Keratinocyte (primary cell): Measurements from ENCODE around the gene FBXO44. TPM values are rescaled to one million over a fixed set of nuclear protein-coding genes. Genes with fewer than 3 reads are reported as not detected.

ENCODE experiments used
- DNase-seq: peaks from one replicate; pipeline ENCODE4 v3.0.0-alpha.2; 2011; ENCODE audit warnings: low read depth, missing footprints, low spot score
- FAIRE-seq: peaks from 2 replicates; lab custom pipeline; 2011; peaks lifted over from hg19 to GRCh38; lab: Jason Lieb, UNC
- H2AFZ ChIP-seq: 2 replicates; pipeline ENCODE4 v1.6.0; 2012; ENCODE audit warnings: low read length, control low read depth, inconsistent platforms; ENCODE audit not compliant: control insufficient read depth
- H3K27ac ChIP-seq: 2 replicates; pipeline ENCODE4 v1.5.1; 2011; ENCODE audit warnings: low read length; ENCODE audit not compliant: control insufficient read depth, insufficient read depth
- H3K27me3 ChIP-seq: 3 replicates; pipeline ENCODE4 v1.6.0; 2011; ENCODE audit warnings: low read length; ENCODE audit not compliant: control insufficient read depth, insufficient read depth; ENCODE audit errors: extremely low read depth
- H3K36me3 ChIP-seq, 2 experiments: 2 replicates in 1 of 2; 3 replicates in 1 of 2; pipeline ENCODE4 v1.5.1; 2011; ENCODE audit warnings: low read length in 2 of 2, mild to moderate bottlenecking in 1 of 2; ENCODE audit not compliant: control insufficient read depth in 2 of 2, insufficient read depth in 2 of 2; ENCODE audit errors: extremely low read depth in 1 of 2
- H3K4me1 ChIP-seq: 3 replicates; pipeline ENCODE4 v1.5.1; 2011; ENCODE audit warnings: low read length; ENCODE audit not compliant: control insufficient read depth, insufficient read depth; ENCODE audit errors: extremely low read depth
- H3K4me2 ChIP-seq: 3 replicates; pipeline ENCODE4 v1.6.0; 2011; ENCODE audit warnings: low read depth, low read length; ENCODE audit not compliant: control insufficient read depth, insufficient read depth; ENCODE audit errors: extremely low read depth
- H3K4me3 ChIP-seq, 3 experiments: fragments of 200-600 bp in 1 of 3; sonication (generic) in 1 of 3; 2 replicates in 2 of 3; 3 replicates in 1 of 3; pipeline ENCODE4 v1.5.1; 2011 to 2016; ENCODE audit warnings: low read length in 3 of 3, mild to moderate bottlenecking in 3 of 3, control low read depth in 2 of 3, inconsistent platforms in 1 of 3, low read depth in 1 of 3, mixed read lengths in 1 of 3, mixed run types in 1 of 3, moderate library complexity in 1 of 3; ENCODE audit not compliant: control insufficient read depth in 2 of 3, insufficient read depth in 2 of 3; ENCODE audit errors: extremely low read depth in 1 of 3
- H3K79me2 ChIP-seq: 2 replicates; pipeline ENCODE4 v1.6.0; 2012; ENCODE audit warnings: low read length; ENCODE audit not compliant: control insufficient read depth, insufficient read depth
- H3K9ac ChIP-seq: 3 replicates; pipeline ENCODE4 v1.6.0; 2011; ENCODE audit warnings: low read length; ENCODE audit not compliant: control insufficient read depth, insufficient read depth; ENCODE audit errors: extremely low read depth
- H3K9me1 ChIP-seq: 3 replicates; pipeline ENCODE4 v1.6.0; 2011; ENCODE audit warnings: low read length; ENCODE audit not compliant: control insufficient read depth, insufficient read depth; ENCODE audit errors: extremely low read depth
- H3K9me3 ChIP-seq: 2 replicates; pipeline ENCODE4 v1.5.1; 2012; ENCODE audit warnings: low read depth, low read length; ENCODE audit not compliant: control insufficient read depth
- H4K20me1 ChIP-seq: 3 replicates; pipeline ENCODE4 v1.6.0; 2011; ENCODE audit warnings: low read length; ENCODE audit not compliant: control insufficient read depth, insufficient read depth; ENCODE audit errors: extremely low read depth
- CTCF ChIP-seq, 3 experiments: IDR thresholded peaks in 1 of 3; conservative IDR thresholded peaks in 1 of 3; optimal IDR thresholded peaks in 1 of 3; 2 replicates in 2 of 3; 3 replicates in 1 of 3; pipeline versions ENCODE3 to v1.5.1; 2011; ENCODE audit warnings: low read length in 3 of 3, mild to moderate bottlenecking in 3 of 3, moderate library complexity in 2 of 3, control low read depth in 1 of 3, inconsistent platforms in 1 of 3; ENCODE audit not compliant: insufficient read depth in 2 of 3; ENCODE audit errors: extremely low read depth in 1 of 3
- EZH2 ChIP-seq: IDR thresholded peaks from one replicate; pipeline ENCODE4 v1.6.1; 2012; ENCODE audit warnings: inconsistent platforms, mild to moderate bottlenecking, low read length, moderate library complexity
- dilution Hi-C: fragments of 300-500 bp; cut with MboI; formaldehyde crosslinking; loops from one replicate; pipeline ENCODE4 v1.7.0; 2020; ENCODE audit warnings: low sequenced_read_pairs; ENCODE audit not compliant: extremely low pct_ligation_motif_present
- polyA plus RNA-seq, 5 experiments: library from polyadenylated mRNA; depleted of rRNA in 3 of 5; stranded (reverse) in 3 of 5; stranded (forward) in 1 of 5; unstranded in 1 of 5; fragments of >200 nt; gene quantifications; 1 replicate in 1 of 5; 2 replicates in 3 of 5; 3 replicates in 1 of 5; pipeline versions ENCODE4 v1.2.1 to v1.2.3, GENCODE V29; 2011 to 2012; ENCODE audit warnings: missing spikeins in 2 of 5, low read depth in 1 of 5, low replicate concordance in 1 of 5

The FBXO44 gene
- polyA plus RNA-seq, 1 donor (not counting 4 experiments of a cell fraction or from before 2014, with no cell fraction given) = 23.1 TPM

- Histone ChIP-seq H3K79me2 (no peaks in the 10 kb centered on the region), H3K27ac (peak overlapping the region; percentile 31), H2AFZ (peak overlapping the region; percentile 92), H3K9me1 (no peaks in the 10 kb centered on the region), H3K4me2 (peak overlapping the region; percentile 87), H3K4me1 (no peaks in the 10 kb centered on the region), H3K9me3 (no peaks in the 10 kb centered on the region), H3K9ac (peak overlapping the region; percentile 74), H3K4me3 (peak overlapping the region; percentile 72 to 87 (median 82)), H3K36me3 (peaks cover 0 to 2% of the 10 kb centered on the region in 2 experiments), H4K20me1 (no peaks in the 10 kb centered on the region), H3K27me3 (peaks cover 21% of the 10 kb centered on the region)
- DNase-seq (no peak), FAIRE-seq (no peak)
- dilution Hi-C loops = no loop called here
- TF ChIP-seq CTCF (optimal IDR thresholded peaks at IDR 0.05 in 1 of 3, IDR thresholded peaks at IDR 0.05 in 1 of 3, conservative IDR thresholded peaks at IDR 0.05 in 1 of 3; ENCODE audit: extremely low read depth in 1 of 3, insufficient read depth in 2 of 3, low read length in 3 of 3) = no peak
- TF ChIP-seq EZH2 = no peak
Measured at GRCh38 chr1:11680270-11681070, 25.8 kb downstream of the FBXO44 start.

GRCh38 chr1:11681071-11681771 is 26.5 kb downstream of the FBXO44 start, which contains the start of gene MAD2L2:
TSS of gene MAD2L2 (minus strand) at chr1:11681148. CDS start at chr1:11680601, 547 bp downstream.
- no peak for TF ChIP-seq CTCF (optimal IDR thresholded peaks at IDR 0.05 in 1 of 3, IDR thresholded peaks at IDR 0.05 in 1 of 3, conservative IDR thresholded peaks at IDR 0.05 in 1 of 3; ENCODE audit: extremely low read depth in 1 of 3, insufficient read depth in 2 of 3, low read length in 3 of 3)
- TF ChIP-seq EZH2 = no peak
- H3K27ac ChIP-seq = peak within 1 kb of the TSS; percentile 31
- peak within 1 kb of the TSS; percentile 92 for H2AFZ ChIP-seq
- H3K4me3 ChIP-seq = peak within 1 kb of the TSS; percentile 72 to 87 (median 82)
- peaks cover 24% of the 10 kb centered on the region for H3K27me3 ChIP-seq
- no peaks in the 10 kb centered on the region for H3K9me3 ChIP-seq
- dilution Hi-C loops = no loop called here
- H3K4me1 ChIP-seq = no peaks in the 10 kb centered on the region
- FAIRE-seq (no peak), DNase-seq (no peak)
- no peaks in the 10 kb centered on the region for H3K9me1 ChIP-seq
- peaks cover 0 to 2% of the 10 kb centered on the region in 2 experiments for H3K36me3 ChIP-seq
- peak within 1 kb of the TSS; percentile 87 for H3K4me2 ChIP-seq
- H4K20me1 ChIP-seq = no peaks in the 10 kb centered on the region
- peak within 1 kb of the TSS; percentile 74 for H3K9ac ChIP-seq
- H3K79me2 ChIP-seq = no peaks in the 10 kb centered on the region
